ENCODE data around the gene TBC1D2B. TPM values are rescaled to one million over a fixed set of nuclear protein-coding genes. Genes with fewer than 3 reads are reported as not detected.
A peak's percentile ranks its signal among the peaks of the same experiment; 100 is the strongest.

TBC1D2B gene
- total RNA-seq, 1 experiment from 2014 or later: 18.3 TPM

GRCh38 chr15:78051596-78051995 is 25.9 kb downstream of the TBC1D2B start:
- H3K4me3 Mint-ChIP-seq: no peak overlapping the region
- ATAC-seq (no peak), DNase-seq (ENCODE audit: low spot score) (no peak)
- TF ChIP-seq E2F5 (CRISPR knock-in tag; IDR thresholded peaks at IDR 0.05) (no peak), CREB1 (CRISPR knock-in tag; IDR thresholded peaks at IDR 0.05) (no peak), NR1H2 (CRISPR knock-in tag; IDR thresholded peaks at IDR 0.05) (no peak), ATF2 (CRISPR knock-in tag; IDR thresholded peaks at IDR 0.05; ENCODE audit: borderline replicate concordance, low read depth) (no peak), MAX (CRISPR knock-in tag; IDR thresholded peaks at IDR 0.05) (no peak), SMAD4 (CRISPR knock-in tag; IDR thresholded peaks at IDR 0.05) (no peak), ZNF281 (CRISPR knock-in tag; IDR thresholded peaks at IDR 0.05) (no peak), ZBTB43 (CRISPR knock-in tag; IDR thresholded peaks at IDR 0.05) (no peak), ZNF138 (CRISPR knock-in tag; conservative IDR thresholded peaks at IDR 0.05) (no peak), ETV6 (CRISPR knock-in tag; IDR thresholded peaks at IDR 0.05) (no peak), ZNF425 (CRISPR knock-in tag; conservative IDR thresholded peaks at IDR 0.05) (no peak)
- H3K4me1 Mint-ChIP-seq: peaks cover 28% of the 10 kb centered on the region
- no peaks in the 10 kb centered on the region for H3K9me3 Mint-ChIP-seq
- CTCF ChIA-PET: interaction anchor here (0.6 to 3.2 kb wide), 5 partner anchors 24 to 252 kb away, joined by 3 to 16 read pairs (median 5); no protein-coding TSS in a partner anchor
- no peaks in the 10 kb centered on the region for H3K27me3 Mint-ChIP-seq (ENCODE audit: low read depth)
- POLR2A ChIA-PET: no interaction called here
- H3K36me3 Mint-ChIP-seq: no peaks in the 10 kb centered on the region
- H3K27ac Mint-ChIP-seq: no peak overlapping the region

GRCh38 chr15:78050826-78051225 is 26.7 kb downstream of the TBC1D2B start:
- no peak for DNase-seq (ENCODE audit: low spot score)
- CTCF ChIA-PET: interaction anchor here (1.2 to 3.2 kb wide), 5 partner anchors 25 to 91 kb away, joined by 3 to 16 read pairs (median 7); no protein-coding TSS in a partner anchor
- ATAC-seq: no peak
- Mint-ChIP-seq H3K4me3 (no peak overlapping the region), H3K36me3 (no peaks in the 10 kb centered on the region), H3K27me3 (ENCODE audit: low read depth) (no peaks in the 10 kb centered on the region), H3K27ac (peak overlapping the region; percentile 29; the same call in 1 of the 2 replicates), H3K4me1 (peaks cover 21% of the 10 kb centered on the region), H3K9me3 (no peaks in the 10 kb centered on the region)
- no peak for TF ChIP-seq CBFB (CRISPR knock-in tag; IDR thresholded peaks at IDR 0.05; ENCODE audit: low read depth)
- no peak for TF ChIP-seq MAX (CRISPR knock-in tag; IDR thresholded peaks at IDR 0.05)
- no peak for TF ChIP-seq ZNF532 (CRISPR knock-in tag; IDR thresholded peaks at IDR 0.05; ENCODE audit: borderline replicate concordance)
- POLR2A ChIA-PET: no interaction called here

All from WTC11 (cell line).